Mammary epithelial cell (primary cell): ENCODE data around the gene KMT2C.

Source experiments
- EZH2 ChIP-seq: IDR thresholded peaks from 2 replicates; pipeline ENCODE4 v1.6.1; 2012; ENCODE audit warnings: low read length, inconsistent platforms, borderline replicate concordance
- TF ChIP-seq, protein P1 (sequence below), 2 donors: IDR thresholded peaks in 1 of 2; conservative IDR thresholded peaks in 1 of 2; 2 replicates each; pipeline ENCODE4 v1.5.1; 2011 to 2012; ENCODE audit warnings: inconsistent platforms in 2 of 2, low read length in 2 of 2, mild to moderate bottlenecking in 2 of 2, control low read depth in 1 of 2, low read depth in 1 of 2; ENCODE audit not compliant: insufficient read depth in 1 of 2; ENCODE audit errors: extremely low read depth in 1 of 2

DNA sequence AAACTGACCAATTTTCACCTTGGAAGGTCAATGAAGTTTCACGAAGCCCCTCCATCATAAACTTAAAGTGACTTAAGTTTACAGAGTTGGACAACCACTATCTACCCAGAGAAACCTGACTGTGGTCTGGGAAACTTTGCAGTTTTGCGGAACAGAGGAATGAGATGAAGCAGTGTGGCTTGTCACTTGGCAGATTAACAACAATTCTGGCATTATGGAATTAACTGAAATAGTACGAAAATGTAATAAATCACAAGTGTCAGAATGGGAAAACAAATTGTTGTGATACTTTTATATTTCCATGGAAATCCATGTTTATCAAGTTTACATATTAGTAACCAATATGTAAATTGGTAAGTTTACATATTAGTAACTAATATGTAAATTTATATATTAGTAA is 4.9 kb downstream of the KMT2C start:
- TF ChIP-seq, protein P1, sequence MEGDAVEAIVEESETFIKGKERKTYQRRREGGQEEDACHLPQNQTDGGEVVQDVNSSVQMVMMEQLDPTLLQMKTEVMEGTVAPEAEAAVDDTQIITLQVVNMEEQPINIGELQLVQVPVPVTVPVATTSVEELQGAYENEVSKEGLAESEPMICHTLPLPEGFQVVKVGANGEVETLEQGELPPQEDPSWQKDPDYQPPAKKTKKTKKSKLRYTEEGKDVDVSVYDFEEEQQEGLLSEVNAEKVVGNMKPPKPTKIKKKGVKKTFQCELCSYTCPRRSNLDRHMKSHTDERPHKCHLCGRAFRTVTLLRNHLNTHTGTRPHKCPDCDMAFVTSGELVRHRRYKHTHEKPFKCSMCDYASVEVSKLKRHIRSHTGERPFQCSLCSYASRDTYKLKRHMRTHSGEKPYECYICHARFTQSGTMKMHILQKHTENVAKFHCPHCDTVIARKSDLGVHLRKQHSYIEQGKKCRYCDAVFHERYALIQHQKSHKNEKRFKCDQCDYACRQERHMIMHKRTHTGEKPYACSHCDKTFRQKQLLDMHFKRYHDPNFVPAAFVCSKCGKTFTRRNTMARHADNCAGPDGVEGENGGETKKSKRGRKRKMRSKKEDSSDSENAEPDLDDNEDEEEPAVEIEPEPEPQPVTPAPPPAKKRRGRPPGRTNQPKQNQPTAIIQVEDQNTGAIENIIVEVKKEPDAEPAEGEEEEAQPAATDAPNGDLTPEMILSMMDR (conservative IDR thresholded peaks at IDR 0.05 in 1 of 2, IDR thresholded peaks at IDR 0.05 in 1 of 2; ENCODE audit: extremely low read depth in 1 of 2, insufficient read depth in 1 of 2, low read depth in 1 of 2, low read length in 2 of 2) = no peak
- no peak for TF ChIP-seq EZH2
